ENCODE data around the gene IFRD1. TPM values are rescaled to one million over a fixed set of nuclear protein-coding genes. Genes with fewer than 3 reads are reported as not detected.
A peak's percentile ranks its signal among the peaks of the same experiment; 100 is the strongest.
"Not testable (repeated sequence)": the region's sequence is repeated elsewhere in the genome, so short reads cannot be mapped to it uniquely, and the experiment has no call there.

IFRD1 gene
- total and polyA plus RNA-seq, 2 donors (not counting 3 experiments of a cell fraction or from before 2014, with no cell fraction given) = 16.8 to 43.3 TPM

DNA sequence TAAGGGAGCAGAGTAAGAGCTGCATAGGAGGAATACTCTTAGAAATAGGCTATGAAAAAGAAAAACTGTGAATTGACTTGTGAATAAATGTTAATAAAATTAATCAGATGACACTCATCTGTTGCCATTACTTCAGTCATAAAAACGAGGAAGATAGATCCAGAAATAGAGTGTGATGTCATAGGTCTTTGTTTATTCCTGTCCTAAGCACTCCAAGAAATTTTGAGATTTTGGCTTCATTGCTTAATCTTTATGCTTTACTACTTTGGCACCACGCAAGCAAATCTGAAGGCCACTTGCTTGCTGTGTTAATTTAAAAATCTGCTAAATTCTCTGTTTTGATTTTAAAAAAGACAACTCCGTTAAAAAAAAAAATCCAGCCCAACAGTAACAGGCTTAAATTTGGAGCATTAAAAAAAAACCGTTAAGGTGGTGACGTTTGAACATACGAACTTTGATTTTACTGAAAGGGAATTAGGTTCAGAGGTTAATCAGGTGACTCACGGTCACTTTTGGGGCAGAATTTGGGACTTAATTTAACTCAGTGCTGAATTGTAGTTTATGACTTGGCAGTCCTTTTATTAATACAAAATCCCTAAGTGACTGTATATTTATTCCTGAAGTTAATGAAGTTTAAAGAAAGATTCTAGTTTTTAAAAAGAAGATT lies 3.4 kb downstream of the IFRD1 start:
- dilution Hi-C loops (cut with MboI; ENCODE audit: extremely low pct_ligation_motif_present, low sequenced_read_pairs) (no loop called here), intact Hi-C loops (cut with micrococcal nuclease) (no loop called here)
- Histone ChIP-seq H3K9ac (replicated peaks; ENCODE audit: extremely low read depth, insufficient read depth, low read length) (peak overlapping the region; percentile 34), H3K4me1 (ENCODE audit: control insufficient read depth, extremely low read depth, insufficient read depth, low read length) (peaks cover 26% of the 10 kb centered on the region), H2AFZ (ENCODE audit: low read depth, low read length) (no peak overlapping the region), H3K27ac (ENCODE audit: insufficient read depth, low read depth, low read length) (peak overlapping the region; percentile 31), H3K4me3 (replicated peaks in 1 of 3; ENCODE audit: insufficient read depth in 1 of 3, low read depth in 1 of 3, low read length in 3 of 3) (peak overlapping the region in 1 of 3 experiments; percentile 21), H3K9me1 (replicated peaks; ENCODE audit: control insufficient read depth, extremely low read depth, insufficient read depth, low read length) (no peaks in the 10 kb centered on the region), H3K4me2 (ENCODE audit: insufficient read depth, low read length) (peak overlapping the region; percentile 96), H4K20me1 (replicated peaks; ENCODE audit: control insufficient read depth, extremely low read depth, insufficient read depth, low read length) (peaks cover 2% of the 10 kb centered on the region), H3K27me3 (ENCODE audit: control insufficient read depth in 2 of 2, insufficient read depth in 2 of 2, low read length in 2 of 2) (no peaks in the 10 kb centered on the region), H3K9me3 (replicated peaks; ENCODE audit: control insufficient read depth, insufficient read depth, low read length) (no peaks in the 10 kb centered on the region), H3K36me3 (ENCODE audit: control insufficient read depth in 2 of 2, extremely low read depth in 1 of 2, insufficient read depth in 2 of 2, low read length in 2 of 2) (peaks cover 5 to 22% of the 10 kb centered on the region in 2 experiments), H3K79me2 (ENCODE audit: control insufficient read depth, insufficient read depth, low read length) (peaks cover 54% of the 10 kb centered on the region)
- FAIRE-seq = no peak
- peak; percentile 59 for DNase-seq (ENCODE audit: low read depth, low spot score)
- ChIA-PET CTCF (interaction anchor here (1.6 kb wide), 1 partner anchor 10 kb away, joined by 7 read pairs; no protein-coding TSS in a partner anchor), POLR2A (no interaction called here)
- BruUV-seq (replicated peaks) = no TSS peak
- peak; percentile 58 for TF ChIP-seq JUN (IDR thresholded peaks at IDR 0.05; ENCODE audit: borderline replicate concordance, insufficient read depth, insufficient read length, low read depth)
- TF ChIP-seq, protein P1, sequence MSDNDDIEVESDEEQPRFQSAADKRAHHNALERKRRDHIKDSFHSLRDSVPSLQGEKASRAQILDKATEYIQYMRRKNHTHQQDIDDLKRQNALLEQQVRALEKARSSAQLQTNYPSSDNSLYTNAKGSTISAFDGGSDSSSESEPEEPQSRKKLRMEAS (IDR thresholded peaks at IDR 0.05; ENCODE audit: insufficient read depth, insufficient read length) = no peak

DNA sequence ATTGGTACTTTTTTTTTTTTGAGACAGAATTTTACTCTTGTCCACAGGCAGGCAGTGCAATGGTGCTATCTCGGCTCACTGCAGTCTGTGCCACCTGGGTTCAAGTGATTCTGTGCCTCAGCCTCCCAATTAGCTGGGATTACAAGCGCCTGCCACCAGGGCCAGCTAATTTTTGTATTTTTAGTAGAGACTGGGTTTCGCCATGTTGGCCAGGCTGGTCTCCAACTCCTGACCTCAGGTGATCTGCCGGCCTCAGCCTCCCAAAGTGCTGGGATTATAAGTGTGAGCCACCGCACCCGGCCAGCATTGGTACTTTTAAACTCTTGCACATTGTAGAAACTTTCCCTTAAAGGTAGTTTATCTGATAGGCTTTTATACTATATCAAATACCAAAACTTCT lies 3.9 kb downstream of the IFRD1 start:
- H3K27me3 ChIP-seq (ENCODE audit: control insufficient read depth in 2 of 2, insufficient read depth in 2 of 2, low read length in 2 of 2); H3K4me2 ChIP-seq (ENCODE audit: insufficient read depth, low read length); H3K27ac ChIP-seq (ENCODE audit: insufficient read depth, low read depth, low read length); H2AFZ ChIP-seq (ENCODE audit: low read depth, low read length); BruUV-seq (replicated peaks); dilution Hi-C loops (cut with MboI; ENCODE audit: extremely low pct_ligation_motif_present, low sequenced_read_pairs); DNase-seq (ENCODE audit: low read depth, low spot score); intact Hi-C loops (cut with micrococcal nuclease); H3K9me3 ChIP-seq (replicated peaks; ENCODE audit: control insufficient read depth, insufficient read depth, low read length); H4K20me1 ChIP-seq (replicated peaks; ENCODE audit: control insufficient read depth, extremely low read depth, insufficient read depth, low read length); H3K9me1 ChIP-seq (replicated peaks; ENCODE audit: control insufficient read depth, extremely low read depth, insufficient read depth, low read length); H3K9ac ChIP-seq (replicated peaks; ENCODE audit: extremely low read depth, insufficient read depth, low read length); CTCF ChIA-PET; FAIRE-seq; H3K4me3 ChIP-seq (replicated peaks in 1 of 3; ENCODE audit: insufficient read depth in 1 of 3, low read depth in 1 of 3, low read length in 3 of 3); POLR2A ChIA-PET: not testable (repeated sequence)
- H3K79me2 ChIP-seq (ENCODE audit: control insufficient read depth, insufficient read depth, low read length) = peaks cover 54% of the 10 kb centered on the region
- peaks cover 5 to 27% of the 10 kb centered on the region in 2 experiments for H3K36me3 ChIP-seq (ENCODE audit: control insufficient read depth in 2 of 2, extremely low read depth in 1 of 2, insufficient read depth in 2 of 2, low read length in 2 of 2)
- peaks cover 26% of the 10 kb centered on the region for H3K4me1 ChIP-seq (ENCODE audit: control insufficient read depth, extremely low read depth, insufficient read depth, low read length)
